Right cardiac atrium (tissue), 5 donors: ENCODE data around the gene PMEPA1. TPM values are rescaled to one million over a fixed set of nuclear protein-coding genes. Genes with fewer than 3 reads are reported as not detected.

Source experiments
- ATAC-seq, 2 donors: fragments of 200-7000 bp; cut with Tn5 transposase; one replicate each; pipeline versions ENCODE4 v1.8.0 to v1.9.1; 2020; ENCODE audit warnings: moderate library complexity in 2 of 2, mild to moderate bottlenecking in 1 of 2
- DNase-seq, 3 donors: peaks; one replicate each; pipeline ENCODE4 v3.0.0-alpha.2; 2020
- H3K27ac ChIP-seq: one replicate; pipeline ENCODE4 v1.5.1; 2013; ENCODE audit warnings: mild to moderate bottlenecking, low read length, control low read depth, moderate library complexity
- H3K27me3 ChIP-seq: one replicate; pipeline ENCODE4 v1.6.1; 2013; ENCODE audit not compliant: control insufficient read depth, insufficient read depth
- H3K4me1 ChIP-seq: one replicate; pipeline ENCODE4 v1.6.1; 2013; ENCODE audit warnings: low read length; ENCODE audit not compliant: control insufficient read depth, insufficient read depth
- H3K4me3 ChIP-seq: one replicate; pipeline ENCODE4 v1.5.1; 2013; ENCODE audit warnings: low read length, control low read depth
- H3K9me3 ChIP-seq: one replicate; pipeline ENCODE4 v1.6.1; 2013; ENCODE audit warnings: low read length; ENCODE audit not compliant: control insufficient read depth
- WGBS: extraction: QIAGEN DNeasy Blood & Tissue Kit; methylation state at CpG from one replicate; pipeline ENCODE4 v1.1.7; 2013; 5-methylcytosine and 5-hydroxymethylcytosine counted together
- intact Hi-C, 4 donors: fragments of 100-400 bp; cut with DNase I; formaldehyde crosslinking; loops; one replicate each; pipeline versions ENCODE4 v1.11.0 to v1.14.0; 2022 to 2023
- polyA plus RNA-seq: library from polyadenylated mRNA; stranded (reverse); fragments of 200-250 nt; gene quantifications from one replicate; pipeline ENCODE4 v1.2.3, GENCODE V29; 2013
- total RNA-seq, 4 donors: library from RNA; stranded (reverse); fragmentation: NEBNext Ultra II Directional; extraction: Animal tissue kit (Norgen Biotek cat#: 25700); gene quantifications; one replicate each; pipeline ENCODE4 v1.2.1, GENCODE V29; 2021
- donor health status: healthy with polysubstance abuse.
- donor health status: DM: no; HTN: yes; CAD: no.
- donor health status: DM: no; HTN: no; CAD: no.
- donor health status: DM: no; HTN: yes; CAD: no; lungs with severe emphysema.
- donor health status: DM: yes; HTN: yes; CAD: no.

PMEPA1 gene
- total and polyA plus RNA-seq, 5 donors, result 17.3 to 82.0 (median 37.5) TPM

- Histone ChIP-seq H3K4me3 (no peak overlapping the region), H3K27ac (no peak overlapping the region), H3K27me3 (no peaks in the 10 kb centered on the region), H3K9me3 (no peaks in the 10 kb centered on the region), H3K4me1 (no peaks in the 10 kb centered on the region)
- WGBS, result 61% methylated on average over 6 of the region's 6 CpGs
- DNase-seq, result no peak
- intact Hi-C loops, result no loop called here
- ATAC-seq, result no peak
These were observed 91.1 kb downstream of the PMEPA1 start for GRCh38 chr20:57618764-57619050.

GRCh38 chr20:57618091-57618763 lies 91.6 kb downstream of the PMEPA1 start:
- 80% methylated on average over 14 of the region's 14 CpGs for WGBS
- peak in 1 of 2 donors; percentile 20 for ATAC-seq
- no peak for DNase-seq

GRCh38 chr20:57617079-57617795 lies 92.6 kb downstream of the PMEPA1 start:
- WGBS, result 87% methylated on average over 6 of the region's 6 CpGs
- Histone ChIP-seq H3K9me3 (no peaks in the 10 kb centered on the region), H3K4me3 (no peak overlapping the region), H3K27me3 (no peaks in the 10 kb centered on the region), H3K27ac (no peak overlapping the region), H3K4me1 (no peaks in the 10 kb centered on the region)
- intact Hi-C loops, result no loop called here
- DNase-seq (no peak), ATAC-seq (no peak)

More at GRCh38 chr20:57618091-57618763, 91.6 kb downstream of the PMEPA1 start:
- intact Hi-C loops, result no loop called here
- no peaks in the 10 kb centered on the region for H3K27me3 ChIP-seq
- no peaks in the 10 kb centered on the region for H3K4me1 ChIP-seq
- no peak overlapping the region for H3K4me3 ChIP-seq
- H3K9me3 ChIP-seq, result no peaks in the 10 kb centered on the region
- no peak overlapping the region for H3K27ac ChIP-seq

- ATAC-seq (no peak), DNase-seq (no peak)
- H3K4me1 ChIP-seq, result no peaks in the 10 kb centered on the region
- 90% methylated on average over 20 of the region's 20 CpGs for WGBS
- intact Hi-C loops, result no loop called here
- H3K27ac ChIP-seq, result no peak overlapping the region
- no peaks in the 10 kb centered on the region for H3K9me3 ChIP-seq
- no peaks in the 10 kb centered on the region for H3K27me3 ChIP-seq
- H3K4me3 ChIP-seq, result no peak overlapping the region
These were observed 93.5 kb downstream of the PMEPA1 start for GRCh38 chr20:57616143-57616951.

GRCh38 chr20:57615445-57615811 lies 94.4 kb downstream of the PMEPA1 start:
- H3K9me3 ChIP-seq, result no peaks in the 10 kb centered on the region
- intact Hi-C loops, result no loop called here
- H3K27ac ChIP-seq, result no peak overlapping the region
- H3K27me3 ChIP-seq, result no peaks in the 10 kb centered on the region
- no peak for DNase-seq
- no peak for ATAC-seq
- 72% methylated on average over 8 of the region's 8 CpGs for WGBS
- H3K4me1 ChIP-seq, result no peaks in the 10 kb centered on the region
- H3K4me3 ChIP-seq, result no peak overlapping the region

- no peaks in the 10 kb centered on the region for H3K9me3 ChIP-seq
- H3K27me3 ChIP-seq, result no peaks in the 10 kb centered on the region
- no peak for DNase-seq
- no peak overlapping the region for H3K4me3 ChIP-seq
- H3K4me1 ChIP-seq, result no peaks in the 10 kb centered on the region
- ATAC-seq, result no peak
- no peak overlapping the region for H3K27ac ChIP-seq
- WGBS, result 90% methylated on average over 16 of the region's 16 CpGs
- intact Hi-C loops, result no loop called here
These were observed 95.0 kb downstream of the PMEPA1 start for GRCh38 chr20:57614490-57615444.

- intact Hi-C loops, result no loop called here
- no peak for DNase-seq
- Histone ChIP-seq H3K27me3 (no peaks in the 10 kb centered on the region), H3K9me3 (no peaks in the 10 kb centered on the region), H3K27ac (no peak overlapping the region), H3K4me1 (no peaks in the 10 kb centered on the region), H3K4me3 (no peak overlapping the region)
- no peak for ATAC-seq
- WGBS, result 93% methylated on average over 12 of the region's 12 CpGs
These were observed 96.3 kb downstream of the PMEPA1 start for GRCh38 chr20:57613481-57613921.

GRCh38 chr20:57612916-57613315 lies 96.9 kb downstream of the PMEPA1 start:
- H3K27me3 ChIP-seq, result no peaks in the 10 kb centered on the region
- ATAC-seq, result no peak
- H3K9me3 ChIP-seq, result no peaks in the 10 kb centered on the region
- no peak overlapping the region for H3K4me3 ChIP-seq
- H3K27ac ChIP-seq, result no peak overlapping the region
- 93% methylated on average over 7 of the region's 7 CpGs for WGBS
- no peak for DNase-seq
- H3K4me1 ChIP-seq, result no peaks in the 10 kb centered on the region
- intact Hi-C loops, result no loop called here

- WGBS, result 89% methylated on average over 7 of the region's 7 CpGs
- no peaks in the 10 kb centered on the region for H3K9me3 ChIP-seq
These were observed 97.4 kb downstream of the PMEPA1 start for GRCh38 chr20:57612436-57612835.

GRCh38 chr20:57611586-57612311 lies 98.1 kb downstream of the PMEPA1 start:
- H3K27ac ChIP-seq, result no peak overlapping the region
- 66% methylated on average over 18 of the region's 18 CpGs for WGBS

More at GRCh38 chr20:57612436-57612835, 97.4 kb downstream of the PMEPA1 start:
- DNase-seq (no peak), ATAC-seq (no peak)
- no peak overlapping the region for H3K27ac ChIP-seq
- H3K4me1 ChIP-seq, result no peaks in the 10 kb centered on the region
- H3K27me3 ChIP-seq, result no peaks in the 10 kb centered on the region
- intact Hi-C loops, result no loop called here
- no peak overlapping the region for H3K4me3 ChIP-seq

More at GRCh38 chr20:57611586-57612311, 98.1 kb downstream of the PMEPA1 start:
- intact Hi-C loops, result no loop called here
- Histone ChIP-seq H3K9me3 (no peaks in the 10 kb centered on the region), H3K4me3 (no peak overlapping the region), H3K4me1 (no peaks in the 10 kb centered on the region), H3K27me3 (no peaks in the 10 kb centered on the region)
- ATAC-seq, result peak; percentile 50 to 71
- peak in 2 of 3 donors; percentile 51 to 79 for DNase-seq
